SK-N-SH (cell line): ENCODE results near the gene PPL.

Source experiments
- ELF1 ChIP-seq: IDR thresholded peaks from 2 replicates; pipeline ENCODE4 v1.4.0; 2012
- FOXJ3 ChIP-seq: sonication (generic); formaldehyde crosslinking; IDR thresholded peaks from 2 replicates; pipeline ENCODE4 v1.5.1; 2020; ENCODE audit warnings: mild to moderate bottlenecking, missing genetic modification reagents
- JUND ChIP-seq: IDR thresholded peaks from 2 replicates; pipeline ENCODE4 v1.4.0; 2012
- MXI1 ChIP-seq: IDR thresholded peaks from 2 replicates; pipeline ENCODE4 v1.6.1; 2012; ENCODE audit warnings: mild to moderate bottlenecking, low read depth, low read length, improper control_type of control experiment
- NFIC ChIP-seq: IDR thresholded peaks from 2 replicates; pipeline ENCODE4 v1.4.0; 2012; ENCODE audit warnings: borderline replicate concordance
- POLR2AphosphoS5 ChIP-seq: IDR thresholded peaks from 2 replicates; pipeline ENCODE4 v1.6.1; 2012; ENCODE audit warnings: low read depth, low read length
- RAD21 ChIP-seq: IDR thresholded peaks from 2 replicates; pipeline ENCODE4 v1.6.1; 2012; ENCODE audit warnings: mild to moderate bottlenecking, low read length
- RCOR1 ChIP-seq: fragments of 150-350 bp; IDR thresholded peaks from 2 replicates; pipeline ENCODE4 v1.6.1; 2017; ENCODE audit warnings: antibody characterized with exemption, low read length
- REST ChIP-seq: IDR thresholded peaks from 2 replicates; pipeline ENCODE4 v1.6.1; 2012; ENCODE audit warnings: mild to moderate bottlenecking, low read depth, low read length, moderate library complexity
- SMC3 ChIP-seq: IDR thresholded peaks from 2 replicates; pipeline ENCODE4 v1.6.1; 2012; ENCODE audit warnings: low read depth, low read length, improper control_type of control experiment
- YY1 ChIP-seq: IDR thresholded peaks from 2 replicates; pipeline ENCODE4 v1.4.0; 2012; ENCODE audit warnings: low read depth, mild to moderate bottlenecking
- TF ChIP-seq, protein P1 (sequence below): fragments of 200-600 bp; sonication (generic); IDR thresholded peaks from 2 replicates; pipeline ENCODE4 v1.6.1; 2017; ENCODE audit warnings: antibody characterized with exemption, mild to moderate bottlenecking, moderate library complexity

DNA sequence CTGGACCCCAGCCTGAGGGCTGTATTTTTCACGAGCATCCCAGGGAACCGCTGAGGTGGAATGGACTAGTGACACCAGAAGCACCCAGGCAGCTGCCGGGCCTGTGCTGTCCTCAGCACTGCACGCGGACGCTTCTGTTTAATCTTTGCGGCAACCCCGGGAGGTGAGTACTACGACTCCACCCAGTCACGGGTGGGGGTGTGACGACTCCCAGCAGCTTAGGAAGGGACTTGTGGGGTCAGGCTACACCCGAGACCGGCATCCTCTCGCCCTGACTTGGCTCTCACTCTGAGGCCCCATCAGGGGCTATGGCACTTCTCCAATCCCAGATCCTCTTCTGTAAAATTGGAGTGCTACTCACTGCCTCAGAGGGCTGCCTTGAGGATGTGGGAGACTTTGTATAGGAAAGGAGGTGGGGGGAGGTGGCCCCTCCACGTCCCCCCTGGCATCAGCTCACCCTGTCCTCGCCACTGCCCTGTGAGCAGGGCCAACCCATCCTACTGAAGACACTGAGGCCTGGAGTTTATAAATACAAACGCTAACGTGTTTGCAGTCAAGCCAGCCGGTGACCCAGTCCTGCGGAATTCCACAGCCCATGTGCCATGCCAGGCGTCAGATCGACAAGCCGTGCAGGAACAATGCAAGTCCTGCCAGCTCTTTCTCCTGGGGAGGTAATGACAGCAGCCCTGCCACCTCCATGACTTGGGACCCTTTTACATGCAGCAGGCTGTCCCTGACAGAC, 44.4 kb downstream of the PPL start:
- no peak for TF ChIP-seq RAD21
- no peak for TF ChIP-seq REST
- no peak for TF ChIP-seq MXI1
- TF ChIP-seq YY1: no peak
- TF ChIP-seq, protein P1, sequence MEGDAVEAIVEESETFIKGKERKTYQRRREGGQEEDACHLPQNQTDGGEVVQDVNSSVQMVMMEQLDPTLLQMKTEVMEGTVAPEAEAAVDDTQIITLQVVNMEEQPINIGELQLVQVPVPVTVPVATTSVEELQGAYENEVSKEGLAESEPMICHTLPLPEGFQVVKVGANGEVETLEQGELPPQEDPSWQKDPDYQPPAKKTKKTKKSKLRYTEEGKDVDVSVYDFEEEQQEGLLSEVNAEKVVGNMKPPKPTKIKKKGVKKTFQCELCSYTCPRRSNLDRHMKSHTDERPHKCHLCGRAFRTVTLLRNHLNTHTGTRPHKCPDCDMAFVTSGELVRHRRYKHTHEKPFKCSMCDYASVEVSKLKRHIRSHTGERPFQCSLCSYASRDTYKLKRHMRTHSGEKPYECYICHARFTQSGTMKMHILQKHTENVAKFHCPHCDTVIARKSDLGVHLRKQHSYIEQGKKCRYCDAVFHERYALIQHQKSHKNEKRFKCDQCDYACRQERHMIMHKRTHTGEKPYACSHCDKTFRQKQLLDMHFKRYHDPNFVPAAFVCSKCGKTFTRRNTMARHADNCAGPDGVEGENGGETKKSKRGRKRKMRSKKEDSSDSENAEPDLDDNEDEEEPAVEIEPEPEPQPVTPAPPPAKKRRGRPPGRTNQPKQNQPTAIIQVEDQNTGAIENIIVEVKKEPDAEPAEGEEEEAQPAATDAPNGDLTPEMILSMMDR: no peak
- TF ChIP-seq ELF1: no peak
- TF ChIP-seq JUND: no peak
- no peak for TF ChIP-seq NFIC
- no peak for TF ChIP-seq SMC3
- no peak for TF ChIP-seq POLR2AphosphoS5
- no peak for TF ChIP-seq FOXJ3 (CRISPR knock-in tag)
- TF ChIP-seq RCOR1: no peak
